Activated CD4-positive, alpha-beta T cell treated with anti-CD3 and anti-CD28 coated beads, Interleukin-2, amount 10 ng/mL, durations not matched to agents 7 days and 5 days (primary cell): ENCODE measurements around the gene AIPL1. TPM values are rescaled to one million over a fixed set of nuclear protein-coding genes. Genes with fewer than 3 reads are reported as not detected.

Source experiments
- CTCF ChIA-PET: fragments of 350-600 bp; sonication (Branson Sonifier 250); formaldehyde crosslinking; loops from one replicate; lab custom pipeline; 2021; ENCODE audit warnings: antibody characterized with exemption; lab: Charles Lee
- POLR2A ChIA-PET: fragments of 350-600 bp; sonication (Branson Sonifier 250); formaldehyde crosslinking; loops from one replicate; lab custom pipeline; 2021; ENCODE audit warnings: antibody characterized with exemption; lab: Charles Lee
- DNase-seq: peaks from one replicate; pipeline ENCODE4 v3.0.0-alpha.2; 2020
- H3K27ac Mint-ChIP-seq: one replicate; pipeline ENCODE4 v1.8.0; 2021; ENCODE audit warnings: mild to moderate bottlenecking, moderate library complexity, mixed read lengths
- H3K27me3 Mint-ChIP-seq: one replicate; pipeline ENCODE4 v1.8.0; 2021; ENCODE audit warnings: mixed read lengths
- H3K36me3 Mint-ChIP-seq: one replicate; pipeline ENCODE4 v1.8.0; 2021; ENCODE audit warnings: low read depth, mixed read lengths
- H3K4me1 Mint-ChIP-seq: one replicate; pipeline ENCODE4 v1.8.0; 2021; ENCODE audit warnings: mixed read lengths
- H3K4me3 Mint-ChIP-seq: one replicate; pipeline ENCODE4 v1.8.0; 2021; ENCODE audit warnings: mild to moderate bottlenecking, moderate library complexity, mixed read lengths
- H3K9me3 Mint-ChIP-seq: one replicate; pipeline ENCODE4 v1.8.0; 2021; ENCODE audit warnings: mixed read lengths
- total RNA-seq, 2 experiments: library from RNA; stranded (reverse); gene quantifications; one replicate each; pipeline ENCODE4 v1.2.3, GENCODE V29; 2021

Gene AIPL1
- total RNA-seq, 2 experiments from 2014 or later, result not detected

- H3K36me3 Mint-ChIP-seq, result no peaks in the 10 kb centered on the region
- no peaks in the 10 kb centered on the region for H3K4me1 Mint-ChIP-seq
- no peak overlapping the region for H3K27ac Mint-ChIP-seq
- peak; percentile 73 for DNase-seq
- no peaks in the 10 kb centered on the region for H3K27me3 Mint-ChIP-seq
- CTCF ChIA-PET, result interaction anchor here (0.6 to 2.4 kb wide), 6 partner anchors 10 to 106 kb away, joined by 3 to 9 read pairs (median 4); no protein-coding TSS in a partner anchor
- POLR2A ChIA-PET, result no interaction called here
- no peak overlapping the region for H3K4me3 Mint-ChIP-seq
- H3K9me3 Mint-ChIP-seq, result no peaks in the 10 kb centered on the region
Measured at GRCh38 chr17:6473128-6473767, 38.3 kb upstream of the AIPL1 start.

GRCh38 chr17:6472517-6472916, 37.6 kb upstream of the AIPL1 start:
- ChIA-PET POLR2A (no interaction called here), CTCF (interaction anchor here (0.6 to 2.4 kb wide), 5 partner anchors 10 to 107 kb away, joined by 3 to 9 read pairs (median 4); no protein-coding TSS in a partner anchor)
- Mint-ChIP-seq H3K27ac (no peak overlapping the region), H3K27me3 (no peaks in the 10 kb centered on the region), H3K4me3 (no peak overlapping the region), H3K36me3 (no peaks in the 10 kb centered on the region), H3K9me3 (no peaks in the 10 kb centered on the region), H3K4me1 (no peaks in the 10 kb centered on the region)
- no peak for DNase-seq

- ChIA-PET POLR2A (no interaction called here), CTCF (interaction anchor here (1.5 to 2.4 kb wide), 2 partner anchors 11 to 17 kb away, joined by 4 to 9 read pairs; no protein-coding TSS in a partner anchor)
- no peak overlapping the region for H3K27ac Mint-ChIP-seq
- H3K4me1 Mint-ChIP-seq, result no peaks in the 10 kb centered on the region
- H3K36me3 Mint-ChIP-seq, result no peaks in the 10 kb centered on the region
- no peak overlapping the region for H3K4me3 Mint-ChIP-seq
- DNase-seq, result no peak
- H3K27me3 Mint-ChIP-seq, result no peaks in the 10 kb centered on the region
- no peaks in the 10 kb centered on the region for H3K9me3 Mint-ChIP-seq
Measured at GRCh38 chr17:6471531-6472465, 36.9 kb upstream of the AIPL1 start.

- DNase-seq, result no peak
- Mint-ChIP-seq H3K4me1 (no peaks in the 10 kb centered on the region), H3K36me3 (no peaks in the 10 kb centered on the region), H3K27ac (no peak overlapping the region), H3K27me3 (no peaks in the 10 kb centered on the region), H3K9me3 (no peaks in the 10 kb centered on the region), H3K4me3 (no peak overlapping the region)
- POLR2A ChIA-PET, result no interaction called here
- CTCF ChIA-PET, result interaction anchor here (0.5 to 1.5 kb wide), 2 partner anchors 18 to 180 kb away, joined by 3 to 4 read pairs; partner anchors contain the start of gene MED31
Measured at GRCh38 chr17:6470751-6471521, 36.0 kb upstream of the AIPL1 start.

GRCh38 chr17:6470146-6470718, 35.3 kb upstream of the AIPL1 start:
- Mint-ChIP-seq H3K4me3 (no peak overlapping the region), H3K4me1 (no peaks in the 10 kb centered on the region), H3K9me3 (no peaks in the 10 kb centered on the region), H3K27me3 (no peaks in the 10 kb centered on the region), H3K36me3 (no peaks in the 10 kb centered on the region), H3K27ac (no peak overlapping the region)
- CTCF ChIA-PET, result interaction anchor here (0.5 kb wide), 1 partner anchor 181 kb away, joined by 3 read pairs; the partner anchor contains the start of gene MED31
- POLR2A ChIA-PET, result no interaction called here
- DNase-seq, result no peak

- H3K4me3 Mint-ChIP-seq, result no peak overlapping the region
- H3K36me3 Mint-ChIP-seq, result no peaks in the 10 kb centered on the region
- H3K9me3 Mint-ChIP-seq, result no peaks in the 10 kb centered on the region
- DNase-seq, result no peak
- H3K27ac Mint-ChIP-seq, result no peak overlapping the region
- ChIA-PET CTCF (no interaction called here), POLR2A (no interaction called here)
- no peaks in the 10 kb centered on the region for H3K27me3 Mint-ChIP-seq
- H3K4me1 Mint-ChIP-seq, result no peaks in the 10 kb centered on the region
Measured at GRCh38 chr17:6468051-6468790, 33.3 kb upstream of the AIPL1 start.

GRCh38 chr17:6467567-6467966, 32.6 kb upstream of the AIPL1 start:
- Mint-ChIP-seq H3K4me3 (no peak overlapping the region), H3K4me1 (no peaks in the 10 kb centered on the region), H3K27me3 (no peaks in the 10 kb centered on the region), H3K36me3 (no peaks in the 10 kb centered on the region), H3K9me3 (no peaks in the 10 kb centered on the region), H3K27ac (no peak overlapping the region)
- DNase-seq, result no peak
- ChIA-PET CTCF (no interaction called here), POLR2A (no interaction called here)

- CTCF ChIA-PET, result no interaction called here
- peaks cover 10% of the 10 kb centered on the region for H3K4me1 Mint-ChIP-seq
- H3K36me3 Mint-ChIP-seq, result no peaks in the 10 kb centered on the region
- H3K4me3 Mint-ChIP-seq, result no peak overlapping the region
- POLR2A ChIA-PET, result no interaction called here
- H3K9me3 Mint-ChIP-seq, result no peaks in the 10 kb centered on the region
- no peak overlapping the region for H3K27ac Mint-ChIP-seq
- DNase-seq, result no peak
- H3K27me3 Mint-ChIP-seq, result no peaks in the 10 kb centered on the region
Measured at GRCh38 chr17:6465206-6466003, 30.5 kb upstream of the AIPL1 start.

GRCh38 chr17:6464446-6465041, 29.6 kb upstream of the AIPL1 start:
- Mint-ChIP-seq H3K4me3 (no peak overlapping the region), H3K36me3 (no peaks in the 10 kb centered on the region), H3K9me3 (no peaks in the 10 kb centered on the region), H3K27ac (no peak overlapping the region), H3K27me3 (peaks cover 3% of the 10 kb centered on the region), H3K4me1 (peaks cover 10% of the 10 kb centered on the region)
- no peak for DNase-seq
- CTCF ChIA-PET, result no interaction called here
- POLR2A ChIA-PET, result no interaction called here

GRCh38 chr17:6463616-6464445, 28.9 kb upstream of the AIPL1 start:
- POLR2A ChIA-PET, result no interaction called here
- Mint-ChIP-seq H3K4me1 (peaks cover 10% of the 10 kb centered on the region), H3K27ac (no peak overlapping the region), H3K9me3 (no peaks in the 10 kb centered on the region), H3K27me3 (peaks cover 3% of the 10 kb centered on the region), H3K36me3 (no peaks in the 10 kb centered on the region), H3K4me3 (no peak overlapping the region)
- DNase-seq, result no peak
- CTCF ChIA-PET, result interaction anchor here (1.9 kb wide), 1 partner anchor 9 kb away, joined by 6 read pairs; no protein-coding TSS in a partner anchor
